Left lobe of liver (tissue), 2 donors: ENCODE results near the gene CRTC1. TPM values are rescaled to one million over a fixed set of nuclear protein-coding genes. Genes with fewer than 3 reads are reported as not detected.
A peak's percentile ranks its signal among the peaks of the same experiment; 100 is the strongest.

Experiments used
- ATAC-seq: fragments of 200-7000 bp; cut with Tn5 transposase; one replicate; pipeline ENCODE4 v1.9.1; 2020; ENCODE audit warnings: mild to moderate bottlenecking, moderate library complexity
- DNase-seq: peaks from one replicate; pipeline ENCODE4 v3.0.0-alpha.2; 2020; ENCODE audit warnings: low spot score
- total RNA-seq: library from RNA; stranded (reverse); gene quantifications from one replicate; pipeline ENCODE4 v1.2.1, GENCODE V29; 2021
- donor health status: DM: no; HTN: no; CAD: no; lungs with moderate emphysema.
- donor health status: DM: no; HTN: yes; CAD: no.

The CRTC1 gene, protein sequence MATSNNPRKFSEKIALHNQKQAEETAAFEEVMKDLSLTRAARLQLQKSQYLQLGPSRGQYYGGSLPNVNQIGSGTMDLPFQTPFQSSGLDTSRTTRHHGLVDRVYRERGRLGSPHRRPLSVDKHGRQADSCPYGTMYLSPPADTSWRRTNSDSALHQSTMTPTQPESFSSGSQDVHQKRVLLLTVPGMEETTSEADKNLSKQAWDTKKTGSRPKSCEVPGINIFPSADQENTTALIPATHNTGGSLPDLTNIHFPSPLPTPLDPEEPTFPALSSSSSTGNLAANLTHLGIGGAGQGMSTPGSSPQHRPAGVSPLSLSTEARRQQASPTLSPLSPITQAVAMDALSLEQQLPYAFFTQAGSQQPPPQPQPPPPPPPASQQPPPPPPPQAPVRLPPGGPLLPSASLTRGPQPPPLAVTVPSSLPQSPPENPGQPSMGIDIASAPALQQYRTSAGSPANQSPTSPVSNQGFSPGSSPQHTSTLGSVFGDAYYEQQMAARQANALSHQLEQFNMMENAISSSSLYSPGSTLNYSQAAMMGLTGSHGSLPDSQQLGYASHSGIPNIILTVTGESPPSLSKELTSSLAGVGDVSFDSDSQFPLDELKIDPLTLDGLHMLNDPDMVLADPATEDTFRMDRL
- 6.2 TPM for total RNA-seq

DNA sequence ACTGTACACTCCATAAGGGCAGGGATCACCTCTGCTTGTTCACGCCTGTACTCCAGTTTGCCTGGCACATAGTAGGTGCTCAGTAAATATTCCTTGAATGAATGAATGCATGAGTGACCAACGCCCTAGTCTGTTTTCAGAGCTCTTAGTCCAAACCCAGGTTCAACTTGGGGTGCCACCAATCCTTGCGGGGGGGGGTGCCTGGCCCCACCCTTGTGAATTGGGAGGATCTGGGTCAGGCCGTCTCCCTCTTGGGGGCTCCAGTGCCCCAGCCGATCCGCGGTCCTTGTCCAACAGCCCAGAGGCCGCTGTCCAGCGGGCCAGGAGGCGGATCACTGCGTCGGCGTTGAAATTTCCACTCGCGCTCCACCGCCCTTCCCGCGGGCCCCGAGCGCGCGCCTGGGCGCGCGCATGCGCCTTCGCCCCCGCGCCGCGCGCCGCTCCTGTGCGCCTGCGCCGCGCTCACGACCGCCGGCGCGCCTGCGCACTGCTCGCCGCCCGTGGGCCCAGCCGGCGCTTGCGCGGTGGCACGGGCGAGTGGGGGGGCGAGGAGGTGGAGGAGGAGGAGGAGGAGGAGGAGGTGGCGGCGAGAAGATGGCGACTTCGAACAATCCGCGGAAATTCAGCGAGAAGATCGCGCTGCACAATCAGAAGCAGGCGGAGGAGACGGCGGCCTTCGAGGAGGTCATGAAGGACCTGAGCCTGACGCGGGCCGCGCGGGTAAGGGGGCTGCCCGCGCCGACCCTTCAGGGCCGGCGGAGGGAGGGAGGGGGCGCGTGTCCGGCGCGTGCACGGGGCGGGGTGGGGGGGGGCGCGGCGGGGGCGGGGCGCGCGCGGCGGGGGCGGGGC is at the start of gene CRTC1:
CRTC1 (plus strand) TSS at position 572 of the 849 bp plus-strand sequence; CDS start at position 595, 23 bp downstream.
- ATAC-seq (peak; percentile 88), DNase-seq (peak; percentile 90)

DNA sequence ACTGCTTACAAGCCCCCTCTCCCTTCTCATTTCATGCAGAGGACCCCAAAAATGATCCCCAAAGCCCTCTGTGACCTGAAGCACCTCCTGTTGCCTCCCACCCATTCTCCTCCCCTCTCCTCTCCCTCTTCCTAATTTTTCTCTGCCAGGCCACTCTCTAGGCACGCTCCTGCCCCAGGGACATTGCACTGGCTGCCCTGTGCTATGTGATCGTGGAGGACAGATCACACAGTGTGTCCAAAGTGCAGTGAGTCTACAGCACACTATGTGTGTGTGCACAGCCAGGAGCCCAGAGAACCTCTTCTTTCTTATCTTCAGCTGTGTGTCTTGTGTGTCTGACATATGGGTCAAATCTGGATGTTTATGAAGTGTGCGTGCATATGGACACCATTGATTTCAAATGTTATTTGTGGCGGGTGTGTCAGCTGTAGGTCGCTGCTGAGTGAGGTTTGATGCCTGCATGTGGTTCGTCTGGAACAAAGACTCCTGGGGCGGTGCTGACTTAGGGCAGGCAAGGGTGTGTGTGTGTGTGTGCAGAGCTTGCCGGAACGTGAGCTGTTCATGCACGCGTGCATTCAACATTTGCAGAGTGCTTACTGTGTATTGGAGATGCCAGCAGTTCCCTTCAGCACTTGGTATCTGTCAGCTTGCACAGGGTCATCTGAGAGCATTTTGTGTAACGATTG is 48.7 kb upstream of the CRTC1 start:
- no peak for DNase-seq
- ATAC-seq, result no peak

DNA sequence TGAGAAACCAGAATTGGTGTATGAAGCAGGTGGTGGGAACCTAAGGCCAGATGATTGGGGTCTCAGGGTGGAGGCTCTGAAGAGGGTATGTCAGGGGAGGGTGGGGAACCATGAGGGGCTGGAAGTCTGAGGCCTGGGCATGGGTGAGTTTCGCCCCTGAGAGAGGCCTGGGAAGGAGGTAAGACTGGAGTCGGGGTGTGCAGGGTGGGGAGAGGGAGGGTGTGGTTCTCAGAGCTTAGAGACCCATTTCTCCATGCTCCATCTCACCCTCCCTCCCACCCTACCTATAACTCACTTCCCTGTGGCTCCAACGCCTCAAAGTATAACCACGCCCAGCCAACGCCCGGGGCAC is 47.7 kb upstream of the CRTC1 start:
- no peak for ATAC-seq
- no peak for DNase-seq

DNA sequence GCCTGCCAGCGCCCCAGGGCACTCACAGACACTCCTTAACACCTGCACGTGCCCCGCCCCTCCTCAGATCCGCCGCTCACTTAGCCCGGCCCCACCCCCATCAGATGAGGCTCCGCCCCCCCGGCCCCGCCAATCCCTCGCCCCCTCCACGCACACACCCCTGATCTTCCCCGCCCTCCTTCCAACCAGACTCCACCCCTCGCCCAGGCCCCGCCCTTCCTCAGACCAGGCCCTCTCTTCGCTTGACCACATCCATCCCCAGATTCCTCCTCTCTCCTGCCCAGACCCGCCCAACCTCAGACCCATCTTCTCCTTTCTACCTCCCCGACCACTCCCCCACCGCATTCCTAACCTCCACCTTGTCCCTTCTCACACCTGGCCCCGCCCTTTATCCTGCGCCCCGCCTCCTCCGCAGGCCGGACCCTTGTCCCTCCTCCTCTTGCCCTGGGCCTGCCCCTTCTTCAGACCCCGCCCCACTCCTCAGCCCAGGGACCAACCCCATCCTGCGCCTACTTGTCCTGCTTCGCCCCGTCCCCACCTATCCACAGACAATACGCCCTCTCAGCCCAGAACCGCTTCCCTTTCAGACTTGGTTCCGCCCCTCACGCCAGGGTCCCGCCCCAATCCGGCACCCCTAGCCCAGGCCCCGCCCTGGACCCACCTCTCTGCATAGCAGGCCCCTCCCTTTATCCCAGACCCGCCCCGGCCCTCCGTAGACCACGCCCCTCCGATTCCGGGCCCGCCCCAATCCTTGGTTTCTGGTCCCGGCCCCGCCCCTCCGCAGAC is 47.1 kb upstream of the CRTC1 start:
- ATAC-seq, result peak; percentile 96

DNA sequence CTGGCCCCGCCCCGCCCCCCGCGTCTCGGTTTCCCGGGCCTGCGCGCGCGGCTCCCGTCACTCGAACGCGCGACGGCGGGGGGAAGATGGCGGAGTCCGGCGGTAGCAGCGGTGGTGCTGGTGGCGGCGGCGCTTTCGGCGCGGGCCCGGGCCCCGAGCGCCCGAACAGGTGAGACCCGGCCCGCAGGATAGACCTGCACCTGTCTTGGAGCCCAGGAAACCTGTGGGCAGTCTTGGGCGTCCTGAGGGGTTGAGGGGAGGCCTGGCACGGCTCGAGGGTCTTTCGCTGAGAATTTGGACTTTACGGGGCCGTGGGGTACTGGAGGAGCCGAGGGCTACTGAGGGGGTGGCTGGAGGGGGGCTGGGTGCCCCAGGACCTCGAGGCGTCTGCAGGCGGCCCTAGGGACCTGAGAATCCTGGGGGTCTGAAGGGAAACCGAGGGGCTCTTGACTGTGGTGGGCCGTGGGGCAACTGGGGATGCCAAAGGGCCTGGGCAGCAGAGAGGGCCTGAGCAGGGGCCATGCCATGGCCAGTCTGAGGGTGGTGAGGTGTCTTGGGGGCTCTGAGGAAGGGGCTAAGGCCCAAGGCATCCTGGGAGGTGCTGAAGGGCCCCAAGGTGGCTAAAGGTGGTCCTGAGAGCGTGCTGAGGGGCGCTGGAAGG is 46.4 kb upstream of the CRTC1 start, which contains the start of gene KLHL26:
KLHL26 (plus strand) TSS at position 60 of the 661 bp plus-strand sequence; CDS start at position 87, 27 bp downstream.
- no peak for DNase-seq
- ATAC-seq, result no peak

More for the DNA sequence above, 47.1 kb upstream of the CRTC1 start:
- DNase-seq, result peak; percentile 98

DNA sequence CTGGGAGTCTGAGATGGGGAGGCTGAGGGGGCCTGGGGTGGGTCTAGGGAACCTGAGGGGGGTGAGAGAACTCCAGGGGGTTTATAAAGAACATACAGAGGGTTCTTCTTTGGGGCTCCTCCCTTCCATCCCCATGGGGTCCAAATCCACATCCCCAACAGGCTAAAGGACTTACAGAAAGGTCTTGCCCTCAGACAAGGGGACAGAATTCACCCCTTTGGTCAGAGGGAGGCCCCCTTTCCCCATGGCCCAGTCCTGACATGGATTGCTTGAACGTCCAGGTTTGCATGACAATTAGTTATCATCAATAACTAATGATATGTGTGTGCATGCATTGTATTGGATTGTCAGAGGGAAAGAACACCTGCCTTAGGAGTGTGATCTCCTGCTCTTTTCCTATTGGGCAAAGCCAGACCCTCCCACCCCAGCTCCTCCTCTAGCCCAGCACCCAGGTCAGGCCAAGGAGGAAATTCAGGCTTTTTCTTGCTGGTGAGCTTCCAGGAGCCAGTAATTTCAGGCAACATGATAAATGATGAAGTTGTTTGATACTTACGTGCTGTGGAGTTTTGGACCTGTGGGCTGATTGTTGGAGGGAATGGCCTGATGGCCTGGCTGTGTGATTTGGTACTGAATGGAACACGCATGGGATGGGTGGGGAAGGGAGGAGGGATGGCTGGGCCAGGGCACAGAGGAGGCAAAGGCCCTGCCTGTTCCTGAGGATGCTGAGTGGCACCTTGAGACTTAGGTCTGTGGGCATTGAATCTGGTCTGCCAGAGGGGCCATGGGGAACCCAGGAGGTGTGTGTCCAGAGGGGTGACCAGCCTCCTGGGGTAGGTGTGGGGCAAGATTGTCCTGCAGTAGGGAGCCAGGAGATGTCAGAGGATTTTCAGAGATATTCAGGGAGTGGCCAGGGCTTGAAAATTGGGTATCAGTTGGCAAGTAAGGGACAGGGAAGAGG is 45.5 kb upstream of the CRTC1 start:
- DNase-seq (no peak), ATAC-seq (peak; percentile 44)

DNA sequence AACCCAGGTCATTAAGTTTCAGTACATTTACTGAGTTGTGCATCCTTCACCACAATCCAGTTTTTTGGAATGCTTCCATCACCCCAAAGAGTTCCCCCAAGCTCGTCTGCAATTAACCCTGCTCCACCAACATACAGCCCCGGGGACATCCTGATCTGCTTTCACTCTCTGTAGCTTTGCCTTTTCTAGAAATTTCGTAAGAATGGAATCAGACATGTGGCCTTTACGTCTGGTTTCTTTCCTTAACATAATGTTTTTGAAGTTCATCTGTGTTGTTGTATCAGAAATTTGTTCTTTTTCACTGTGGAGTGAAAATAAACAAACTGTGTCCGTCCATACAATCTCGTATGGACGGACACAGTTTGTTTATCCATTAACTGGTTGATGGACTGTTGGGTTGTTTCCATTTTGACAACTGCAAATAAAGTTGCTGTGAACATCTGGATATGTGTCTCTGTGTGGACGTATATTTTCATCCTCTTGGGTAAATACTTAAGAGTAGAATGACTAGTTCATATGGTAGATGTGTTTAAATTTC is 43.7 kb upstream of the CRTC1 start:
- no peak for DNase-seq
- ATAC-seq, result no peak

DNA sequence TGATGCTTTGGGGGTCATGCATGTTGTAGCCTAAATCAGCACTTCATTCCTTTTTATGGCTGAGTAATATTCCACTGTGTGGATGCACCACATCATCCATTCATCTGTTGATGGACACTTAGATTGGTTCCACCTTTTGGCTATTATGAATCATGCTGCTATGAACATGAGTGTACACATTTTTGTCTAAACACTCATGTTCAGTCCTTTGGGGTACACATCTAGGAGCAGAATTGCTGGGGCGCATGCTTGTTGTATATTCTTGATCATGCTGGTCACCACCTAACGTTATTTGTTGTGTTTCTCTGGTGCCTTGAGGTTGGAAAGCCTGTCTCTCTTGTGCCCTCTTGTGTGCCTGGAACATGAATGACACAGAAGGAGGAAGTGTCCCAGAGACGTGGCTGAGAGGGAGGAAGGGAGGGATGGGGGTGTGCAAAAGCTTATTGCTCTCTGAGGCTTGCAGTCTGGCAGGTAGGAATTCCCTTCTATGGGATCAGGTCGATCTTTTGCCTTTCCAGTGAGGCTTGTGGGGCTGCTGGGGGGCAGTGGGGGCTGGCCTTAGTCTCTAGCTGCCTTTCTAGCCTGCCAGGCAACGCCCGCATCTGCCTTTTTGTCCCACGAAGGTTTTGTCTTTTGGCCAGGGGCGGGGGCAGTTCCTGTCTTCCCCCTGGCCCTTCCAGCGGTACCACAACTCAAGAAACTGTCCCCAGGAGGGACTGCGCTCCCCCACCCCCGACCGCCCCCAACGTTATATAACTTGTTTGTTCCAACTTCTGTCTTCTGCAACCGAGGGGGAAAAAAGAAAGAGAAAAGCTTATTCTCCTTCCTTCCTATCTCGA is 39.1 kb upstream of the CRTC1 start:
- DNase-seq (no peak), ATAC-seq (peak; percentile 45)

DNA sequence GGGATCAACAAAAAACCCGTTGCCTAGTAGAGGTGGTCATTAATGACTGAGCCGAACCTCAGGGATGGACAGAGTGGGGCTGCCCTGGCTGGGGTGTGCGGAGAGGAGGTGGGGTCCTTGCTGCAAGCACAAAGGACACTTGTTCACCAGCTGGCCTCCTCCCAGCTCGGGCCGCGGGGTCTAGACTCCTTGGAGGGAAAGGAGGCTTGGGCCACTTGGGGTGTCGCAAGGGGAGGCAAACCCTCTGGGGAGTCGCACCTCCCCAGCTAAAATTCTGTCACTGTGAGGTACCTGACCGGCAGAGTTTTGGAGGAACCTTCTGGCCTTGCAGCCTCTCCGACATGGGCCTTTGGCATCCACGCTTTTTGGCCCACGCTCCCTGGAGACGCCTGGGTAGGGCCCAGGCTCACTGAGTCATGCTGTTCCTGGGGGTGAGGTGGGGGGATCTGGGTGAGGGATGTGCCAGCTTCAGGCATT is 38.4 kb upstream of the CRTC1 start:
- no peak for DNase-seq

DNA sequence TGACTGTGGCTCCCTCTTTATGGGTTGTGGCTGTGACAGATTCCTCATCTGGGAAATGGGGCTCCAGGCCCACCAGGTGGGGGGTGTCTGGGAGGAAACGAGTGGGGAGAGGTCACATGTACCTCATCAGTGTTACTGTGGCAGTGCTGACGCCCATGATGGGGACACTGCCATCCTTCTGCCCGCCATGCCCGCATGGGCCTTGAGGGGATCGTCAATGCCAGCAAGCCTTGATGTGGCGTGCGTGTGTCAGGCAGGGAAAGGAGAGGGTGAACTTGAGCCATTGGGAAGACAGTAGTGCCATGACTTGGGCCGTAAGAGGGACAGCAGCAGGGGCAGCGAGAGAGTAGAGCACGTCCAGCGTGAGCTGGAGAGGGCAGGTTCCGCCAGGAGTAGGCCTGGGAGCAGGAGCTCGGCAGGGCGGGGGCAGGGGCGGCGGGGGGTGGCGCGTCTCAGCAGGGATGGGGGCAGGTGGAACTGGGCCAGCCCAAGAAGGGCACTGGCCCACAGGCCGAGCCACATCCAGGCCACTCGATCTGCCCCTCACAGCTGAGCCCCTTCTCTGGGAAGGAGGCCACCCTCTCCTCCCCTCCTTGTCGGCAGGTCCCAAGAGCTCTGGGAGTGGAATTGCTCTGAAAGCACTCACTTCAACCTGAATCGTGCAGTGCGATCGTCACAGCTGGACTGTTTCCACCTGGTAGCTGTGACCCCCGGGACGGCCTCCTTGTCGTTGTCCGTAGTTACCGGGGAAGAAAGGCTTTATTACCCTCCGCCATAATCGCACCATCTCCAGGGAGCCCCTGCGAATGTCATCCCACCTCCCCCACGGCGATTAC is 36.7 kb upstream of the CRTC1 start:
- no peak for ATAC-seq
- no peak for DNase-seq

More for the DNA sequence above, 38.4 kb upstream of the CRTC1 start:
- no peak for ATAC-seq

DNA sequence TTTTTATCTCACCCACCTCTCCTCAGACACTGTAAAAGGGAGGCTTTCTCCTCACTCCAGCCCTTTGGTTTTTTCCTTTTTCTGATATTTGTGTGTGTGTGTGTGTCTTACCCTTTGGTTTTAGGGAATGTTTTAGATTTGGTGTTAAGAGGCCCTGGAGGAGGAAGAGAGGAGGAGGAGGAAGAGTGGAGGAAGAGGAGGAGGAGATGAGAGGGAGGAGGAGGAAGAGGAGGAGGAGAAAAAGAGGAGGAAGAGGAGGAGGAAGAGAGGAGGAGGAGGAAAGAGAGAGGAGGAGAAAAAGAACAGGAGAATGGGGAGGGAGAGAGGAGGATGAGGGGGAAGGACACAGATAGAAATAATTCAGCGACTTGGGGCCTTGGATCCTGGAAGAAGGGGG is 36.1 kb upstream of the CRTC1 start:
- DNase-seq (no peak), ATAC-seq (no peak)

DNA sequence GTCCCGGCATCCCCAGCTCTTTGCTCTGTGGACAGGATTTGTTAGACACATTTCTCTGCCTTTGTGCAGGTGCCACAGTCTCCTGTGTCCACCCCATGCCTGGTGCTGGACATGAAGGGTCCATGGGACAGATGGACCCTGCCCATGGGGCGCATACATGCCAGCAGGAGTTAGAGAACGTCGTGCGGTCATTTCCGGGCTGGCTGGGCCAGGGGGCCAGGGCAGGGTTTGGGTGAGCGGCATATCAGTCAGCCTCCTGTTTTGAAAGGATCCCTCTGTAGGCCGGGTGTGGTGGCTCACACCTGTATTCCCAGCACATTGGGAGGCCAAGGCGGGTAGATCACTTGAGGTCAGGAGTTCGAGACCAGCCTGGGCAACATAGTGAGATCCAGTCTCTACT is 35.7 kb upstream of the CRTC1 start:
- no peak for ATAC-seq
- no peak for DNase-seq

DNA sequence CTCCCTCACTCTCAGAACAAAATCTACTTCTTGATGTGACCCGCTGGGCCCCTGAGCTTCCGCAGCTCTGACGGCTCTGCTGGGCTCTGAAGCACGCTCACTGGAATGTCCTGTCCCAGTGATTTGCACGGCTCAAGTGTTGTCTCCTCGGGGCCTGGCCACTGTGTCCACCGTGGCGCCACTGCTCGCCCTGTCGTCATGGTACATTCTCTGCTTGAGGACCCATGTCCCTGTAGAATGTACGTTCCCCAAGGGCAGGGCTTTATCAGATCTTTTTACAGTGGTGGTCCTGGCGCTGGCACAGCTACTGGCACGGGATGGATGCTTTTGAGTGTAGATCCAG is 34.5 kb upstream of the CRTC1 start:
- ATAC-seq (no peak), DNase-seq (no peak)

DNA sequence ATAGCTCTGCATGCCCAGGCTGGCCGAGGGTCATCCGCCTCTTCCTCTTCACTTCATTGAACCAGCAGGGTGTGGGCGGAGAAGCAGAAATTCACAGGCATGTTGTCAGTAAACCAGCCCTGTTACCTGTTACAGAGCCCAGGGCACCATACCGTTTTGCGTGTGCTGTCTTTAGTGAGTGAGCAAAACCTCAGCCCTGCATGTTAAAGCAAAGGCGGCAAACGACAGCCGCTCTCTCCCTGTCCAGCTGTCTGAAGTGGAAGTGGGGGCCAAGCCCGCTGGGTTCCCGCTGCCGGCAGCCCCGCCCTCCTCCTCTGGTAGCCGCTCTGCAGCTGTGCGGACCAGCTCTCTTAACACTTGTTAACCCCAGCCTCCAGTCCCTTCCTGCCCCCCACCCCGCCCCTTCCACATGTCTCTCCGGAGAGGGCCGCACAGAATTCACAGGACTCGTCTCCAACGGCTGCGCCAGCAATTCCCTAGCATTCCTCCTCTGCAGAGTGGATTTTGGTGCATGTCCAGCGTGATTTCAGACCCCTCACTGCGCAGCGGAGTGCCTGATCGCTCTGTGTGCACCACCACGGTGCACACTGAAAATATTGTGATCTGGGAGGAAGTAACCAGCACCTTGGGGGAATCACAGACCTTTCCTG is 34.0 kb upstream of the CRTC1 start:
- ATAC-seq, result peak; percentile 45
- no peak for DNase-seq

DNA sequence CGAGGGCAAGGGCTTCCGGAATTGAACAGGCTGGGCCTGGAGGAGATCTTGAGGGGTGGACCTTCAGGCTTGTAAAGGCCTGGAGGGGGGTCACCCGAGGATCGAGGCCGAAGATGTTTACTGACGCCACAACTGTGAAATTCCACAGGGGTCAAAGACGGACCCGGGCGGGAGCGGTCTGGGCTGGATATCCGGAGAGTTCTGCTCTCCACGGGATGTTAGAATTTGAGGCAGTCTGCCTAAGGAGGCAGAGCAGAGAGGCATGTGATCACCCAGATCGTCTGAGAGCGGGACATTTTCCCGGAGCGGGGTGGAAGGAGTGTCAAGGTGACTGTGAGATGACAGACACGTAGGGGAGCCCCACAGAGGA is 33.5 kb upstream of the CRTC1 start:
- ATAC-seq (peak; percentile 55), DNase-seq (no peak)
